ENCODE data around the gene KCNK4. TPM values are rescaled to one million over a fixed set of nuclear protein-coding genes. Genes with fewer than 3 reads are reported as not detected.

KCNK4 gene
- 0.76 TPM in 1 of 2 replicates, not detected in the other for total RNA-seq

DNA sequence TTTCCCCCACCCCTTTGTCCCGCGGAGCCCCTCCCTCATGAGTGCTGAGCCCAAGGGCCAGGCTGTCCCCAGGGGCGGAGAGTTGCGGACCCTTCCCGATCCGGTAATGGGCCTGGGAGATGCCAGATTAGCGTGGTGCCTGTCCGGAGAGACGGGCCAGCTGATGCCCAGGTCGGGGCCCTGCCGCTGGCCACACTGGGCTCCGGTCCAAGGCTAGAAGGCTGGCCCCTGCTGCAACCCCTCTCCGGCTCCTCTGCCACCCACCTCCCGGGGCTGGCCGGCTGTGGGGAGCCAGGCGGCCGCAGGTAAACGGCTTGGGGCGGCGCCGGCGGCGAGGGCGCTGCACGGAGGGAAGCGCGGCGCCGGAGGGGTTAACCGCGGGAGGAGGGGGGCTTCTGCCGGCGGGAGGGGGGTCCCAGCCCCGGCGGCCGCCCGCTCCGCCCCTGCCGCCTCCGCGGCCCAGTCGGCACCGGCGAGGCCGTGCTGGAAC lies at the start of gene KCNK4:
KCNK4 (plus strand) TSS at position 41 of the 490 bp plus-strand sequence. CDS start 1,717 bp downstream, outside the sequence.
- intact Hi-C loops (cut with micrococcal nuclease): no loop called here

DNA sequence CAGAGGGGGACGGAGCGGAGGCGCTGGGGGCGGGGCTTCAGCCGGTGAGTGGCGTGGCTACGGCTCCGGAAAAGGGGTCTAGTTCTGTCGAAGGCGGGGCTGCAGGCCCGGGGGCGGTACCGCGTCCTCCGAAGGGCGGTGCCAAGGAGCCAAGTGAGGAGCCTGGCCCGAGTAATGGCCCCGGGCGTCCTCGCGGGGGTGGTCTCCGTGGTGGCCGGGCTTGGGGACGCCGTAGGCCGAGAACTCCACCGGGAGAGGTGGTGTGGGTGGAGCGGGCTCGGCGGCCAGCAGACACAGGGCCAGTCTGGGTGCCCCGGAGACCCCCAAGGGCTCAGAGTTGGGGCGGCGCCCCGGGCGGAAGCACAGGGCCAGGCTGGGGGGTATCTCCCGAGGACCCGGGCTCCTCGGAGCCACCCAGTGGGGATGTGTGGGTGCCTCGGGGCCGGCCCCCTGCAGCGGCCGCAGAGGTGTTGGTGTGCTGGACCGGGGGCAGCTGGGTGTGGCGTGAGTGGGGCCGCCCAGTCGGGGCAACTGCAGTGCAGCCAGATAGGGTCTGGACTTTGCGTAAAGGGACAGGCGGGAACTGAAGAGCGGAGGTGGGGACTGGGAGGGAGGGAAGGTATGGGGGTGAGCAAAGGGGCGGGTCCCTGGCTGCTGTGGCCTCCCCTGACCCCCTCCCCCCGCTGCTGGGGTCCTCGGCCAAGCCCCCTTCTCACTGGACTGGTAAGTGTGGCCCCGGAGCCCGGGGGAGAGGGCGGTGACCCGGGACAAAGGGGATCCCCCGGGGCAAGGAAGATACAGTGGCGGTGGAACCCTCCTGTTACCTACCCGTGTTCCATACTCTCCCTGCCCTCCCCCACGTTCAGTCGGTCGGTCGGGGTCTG lies 49.4 kb upstream of the KCNK4 start:
- intact Hi-C loops (cut with micrococcal nuclease): loop anchor here (1.0 to 2.0 kb wide), 8 partner anchors 11 to 99 kb away; partner anchors contain the start of genes CCDC88B, DNAJC4, ESRRA and GPR137

DNA sequence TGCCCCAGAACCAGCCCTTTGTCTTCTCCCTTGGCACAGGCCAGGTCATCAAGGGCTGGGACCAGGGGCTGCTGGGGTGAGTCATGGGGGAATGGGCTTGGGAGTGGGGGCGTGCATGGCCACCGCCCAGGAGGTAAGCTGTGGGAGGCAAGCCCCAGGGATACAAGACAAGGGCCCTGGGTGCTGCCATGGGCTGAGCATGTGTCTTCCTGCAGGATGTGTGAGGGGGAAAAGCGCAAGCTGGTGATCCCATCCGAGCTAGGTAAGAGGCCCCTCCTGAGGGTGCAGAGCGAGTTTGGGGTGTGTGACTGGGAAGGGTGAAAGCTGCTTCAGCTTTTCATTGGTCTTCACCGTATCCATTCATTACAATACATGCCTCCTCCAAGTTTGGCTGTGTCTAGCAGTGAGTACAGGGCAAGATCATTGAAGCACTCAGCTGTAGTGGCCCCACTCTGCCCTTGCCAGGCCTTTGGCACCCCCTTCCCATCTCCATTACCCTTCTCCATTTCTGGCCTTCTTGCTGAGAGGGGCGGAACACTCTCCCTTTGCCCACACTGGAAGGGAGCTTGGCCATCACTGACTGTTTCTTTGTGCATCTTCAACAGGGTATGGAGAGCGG lies 47.8 kb upstream of the KCNK4 start:
- intact Hi-C loops (cut with micrococcal nuclease): no loop called here

GRCh38 chr11:64244107-64244506 lies 47.0 kb upstream of the KCNK4 start:
- intact Hi-C loops (cut with micrococcal nuclease): no loop called here

DNA sequence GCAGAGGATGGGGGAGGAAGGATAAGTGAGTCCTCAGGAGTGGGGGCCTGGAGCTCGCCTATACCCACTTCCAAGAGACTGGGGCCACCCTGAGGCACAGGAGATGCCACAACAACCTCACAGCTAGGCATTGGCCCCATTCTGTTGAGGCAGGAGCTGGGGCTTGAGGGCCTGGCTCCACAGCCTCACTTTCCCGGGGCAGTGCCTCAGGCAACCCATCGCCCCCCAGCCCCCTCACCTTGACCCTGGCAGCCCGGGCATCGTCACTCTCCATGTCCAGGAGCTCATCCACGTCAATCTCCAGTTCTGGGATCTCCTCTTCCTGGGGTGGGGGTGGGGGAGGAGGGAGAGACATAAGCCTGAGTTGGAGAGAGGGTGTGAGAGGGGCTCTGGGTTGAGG lies 46.1 kb upstream of the KCNK4 start:
- intact Hi-C loops (cut with micrococcal nuclease): no loop called here

- intact Hi-C loops (cut with micrococcal nuclease): no loop called here
Observed at GRCh38 chr11:64245401-64245796, 45.7 kb upstream of the KCNK4 start.

- intact Hi-C loops (cut with micrococcal nuclease): loop anchor here (1.0 to 2.0 kb wide), 5 partner anchors 16 to 97 kb away; partner anchors contain the start of genes DNAJC4, ESRRA and FERMT3
Observed at GRCh38 chr11:64245797-64246620, 45.1 kb upstream of the KCNK4 start.

- intact Hi-C loops (cut with micrococcal nuclease): loop anchor here (1.0 to 2.0 kb wide), 5 partner anchors 16 to 96 kb away; partner anchors contain the start of genes DNAJC4, ESRRA and FERMT3
Observed at GRCh38 chr11:64246621-64246870, 44.6 kb upstream of the KCNK4 start.

- intact Hi-C loops (cut with micrococcal nuclease): loop anchor here (1.0 to 2.0 kb wide), 6 partner anchors 17 to 96 kb away; partner anchors contain the start of genes BAD, DNAJC4, ESRRA and FERMT3
Observed at GRCh38 chr11:64246871-64247728, 44.0 kb upstream of the KCNK4 start, which contains the start of gene PPP1R14B. PPP1R14B (minus strand) TSS chr11:64246943; CDS start chr11:64246673, 270 bp downstream.

DNA sequence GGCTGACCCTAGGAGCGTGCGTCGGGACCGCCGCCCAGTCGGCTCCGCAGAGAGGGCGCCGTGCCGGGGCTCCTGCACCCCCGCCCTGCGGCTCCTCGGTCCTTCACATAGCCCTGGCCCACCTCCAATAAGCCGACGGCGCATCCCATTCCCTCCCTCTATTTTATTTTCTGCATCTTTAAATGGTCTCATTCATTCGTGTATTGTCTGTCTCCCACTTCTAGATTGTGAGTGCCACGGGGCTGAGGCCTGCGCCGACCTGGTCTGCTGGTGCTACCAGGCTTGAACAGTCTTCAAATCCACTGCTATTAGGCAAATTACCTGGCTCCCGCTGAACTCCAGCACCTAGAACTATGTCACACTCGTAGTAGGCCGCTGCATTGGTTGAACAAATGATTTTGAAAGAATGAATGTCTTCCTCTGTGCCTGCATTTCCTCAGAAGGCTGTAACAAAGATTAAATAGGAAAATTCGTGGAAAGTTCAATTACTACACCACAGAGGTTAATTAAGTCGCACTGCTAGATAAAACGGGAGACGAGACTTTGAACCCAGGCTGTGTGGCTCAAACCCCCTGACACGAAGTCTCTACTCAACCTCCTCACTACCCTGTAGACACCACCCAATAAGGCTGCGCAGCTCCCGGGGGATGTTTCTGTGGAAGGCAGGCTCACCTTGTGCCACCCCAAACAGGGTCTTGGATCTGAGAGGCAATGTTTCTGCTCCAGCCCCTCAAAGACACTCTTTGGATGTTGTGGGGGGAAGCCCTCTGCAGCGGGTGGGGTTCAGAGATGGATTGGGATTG lies 43.2 kb upstream of the KCNK4 start:
- intact Hi-C loops (cut with micrococcal nuclease): loop anchor here (1.0 to 2.0 kb wide), 2 partner anchors 36 to 95 kb away; partner anchors contain the start of gene BAD

- intact Hi-C loops (cut with micrococcal nuclease): no loop called here
Observed at GRCh38 chr11:64248578-64248977, 42.5 kb upstream of the KCNK4 start.

DNA sequence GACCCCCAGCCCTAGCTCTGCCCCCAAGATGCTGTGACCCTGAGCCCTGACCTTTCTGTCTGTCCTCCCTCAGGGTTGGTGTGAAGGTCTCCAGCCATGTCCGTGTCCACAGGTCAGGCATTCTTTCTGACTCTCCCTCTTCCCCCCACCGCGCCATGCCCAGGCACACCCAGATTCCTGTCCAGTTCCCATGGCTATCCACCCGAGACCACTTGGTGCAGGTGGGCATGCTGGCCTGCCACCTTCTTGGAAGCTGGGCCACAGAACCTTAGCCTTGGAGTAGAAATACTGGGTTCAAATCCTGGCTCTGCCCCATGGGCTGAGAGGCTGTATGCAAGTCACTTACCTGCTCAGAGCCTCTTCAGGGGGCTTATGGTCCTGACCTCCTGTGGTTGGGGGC lies 42.1 kb upstream of the KCNK4 start:
- intact Hi-C loops (cut with micrococcal nuclease): no loop called here

GRCh38 chr11:64249563-64250414 lies 41.3 kb upstream of the KCNK4 start:
- intact Hi-C loops (cut with micrococcal nuclease): no loop called here

DNA sequence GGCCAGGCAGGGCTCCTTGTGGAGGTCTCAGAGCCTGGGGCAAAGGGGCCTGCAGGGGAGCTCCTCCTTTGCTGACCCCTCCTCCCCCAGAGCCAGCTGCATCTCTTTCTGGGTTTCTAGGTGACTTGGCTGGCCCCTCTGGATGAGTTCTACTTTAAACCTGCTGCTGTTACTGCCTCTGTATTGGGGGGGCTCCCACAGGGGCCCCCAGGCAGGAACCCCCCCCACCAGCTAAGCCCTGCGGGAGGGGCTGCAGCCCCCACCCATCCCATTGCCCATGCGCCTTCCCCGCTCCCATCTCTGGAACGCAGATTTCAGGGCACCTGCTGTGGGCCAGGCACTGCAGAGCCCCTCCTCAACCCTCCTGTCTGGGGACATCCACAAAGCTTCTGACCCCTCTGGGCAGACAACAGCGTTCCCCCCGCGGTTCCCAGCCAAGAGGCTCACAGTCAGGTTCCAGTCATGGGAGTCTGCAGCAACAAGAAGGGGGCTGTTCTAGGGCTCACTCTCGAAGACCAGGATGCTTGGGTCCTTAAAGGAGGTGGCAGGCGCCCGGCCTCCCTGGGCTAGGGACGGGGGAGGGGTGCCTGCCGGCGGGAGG lies 40.6 kb upstream of the KCNK4 start:
- intact Hi-C loops (cut with micrococcal nuclease): loop anchor here (1.0 kb wide), 4 partner anchors 19 to 54 kb away; partner anchors contain the start of gene BAD

GRCh38 chr11:64251016-64251752 lies 39.9 kb upstream of the KCNK4 start, which contains the start of gene PLCB3:
PLCB3 (plus strand) TSS chr11:64251530; CDS start chr11:64251650, 120 bp downstream.
- intact Hi-C loops (cut with micrococcal nuclease): loop anchor here (1.0 kb wide), 4 partner anchors 18 to 53 kb away; partner anchors contain the start of gene BAD

DNA sequence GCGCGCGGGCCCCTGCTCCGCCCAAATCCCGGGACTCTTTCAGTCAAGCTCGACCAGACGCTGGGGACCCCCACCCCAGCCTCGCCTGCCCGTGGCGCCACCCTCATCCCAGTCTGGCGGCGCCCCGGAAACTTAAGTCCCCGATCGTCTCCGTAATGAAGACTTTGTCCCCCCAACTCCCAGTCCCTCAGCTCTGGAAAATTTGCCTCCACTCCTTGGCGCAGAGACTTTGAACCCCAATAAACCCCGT lies 39.4 kb upstream of the KCNK4 start:
- intact Hi-C loops (cut with micrococcal nuclease): loop anchor here (1.0 kb wide), 4 partner anchors 18 to 53 kb away; partner anchors contain the start of gene BAD

Measured in T-helper 1 cell treated with Interleukin-12 subunit alpha and Interleukin-12 subunit beta and Interleukin-4 antibody, amounts not matched to agents 30 ng/mL and 1 ng/mL, for 36 hours (primary cell).